DND-41 (cell line): ENCODE results near the gene HDAC7.

Experiments
- ATAC-seq: fragments of 200-7000 bp; cut with Tn5 transposase; 3 replicates; pipeline ENCODE4 v1.9.1; 2021; ENCODE audit warnings: low read depth; ENCODE audit not compliant: insufficient read depth
- DNase-seq: peaks from one replicate; pipeline ENCODE4 v3.0.0-alpha.2; 2020
- H2AFZ ChIP-seq: 2 replicates; pipeline ENCODE4 v1.6.0; 2012; ENCODE audit warnings: low read depth, low read length
- H3K27ac ChIP-seq: 2 replicates; pipeline ENCODE4 v1.5.1; 2012; ENCODE audit warnings: low read length, inconsistent platforms
- H3K27me3 ChIP-seq: fragments of 200-600 bp; sonication (generic); 2 replicates; pipeline ENCODE4 v1.6.0; 2012; ENCODE audit warnings: low read length, mild to moderate bottlenecking, inconsistent platforms; ENCODE audit not compliant: insufficient read depth, poor library complexity
- H3K36me3 ChIP-seq: 2 replicates; pipeline ENCODE4 v1.5.1; 2012; ENCODE audit warnings: low read length, inconsistent platforms; ENCODE audit not compliant: insufficient read depth
- H3K4me1 ChIP-seq: 2 replicates; pipeline ENCODE4 v1.5.1; 2012; ENCODE audit warnings: mild to moderate bottlenecking, low read length; ENCODE audit not compliant: insufficient read depth
- H3K4me2 ChIP-seq: 2 replicates; pipeline ENCODE4 v1.6.0; 2012; ENCODE audit warnings: mild to moderate bottlenecking, moderate library complexity, low read length, inconsistent platforms; ENCODE audit not compliant: insufficient read depth
- H3K4me3 ChIP-seq, 2 experiments: fragments of 200-600 bp in 1 of 2; shearing (Covaris generic) in 1 of 2; 2 replicates each; pipeline ENCODE4 v1.5.1; 2012 to 2016; ENCODE audit warnings: inconsistent platforms in 2 of 2, low read length in 2 of 2, mild to moderate bottlenecking in 2 of 2, low read depth in 1 of 2, moderate library complexity in 1 of 2
- H3K79me2 ChIP-seq: 2 replicates; pipeline ENCODE4 v1.6.0; 2012; ENCODE audit warnings: low read length, inconsistent platforms; ENCODE audit not compliant: insufficient read depth
- H3K9ac ChIP-seq: 2 replicates; pipeline ENCODE4 v1.6.0; 2012; ENCODE audit warnings: low read depth, mild to moderate bottlenecking, inconsistent platforms, low read length, moderate library complexity
- H3K9me3 ChIP-seq: 2 replicates; pipeline ENCODE4 v1.5.1; 2012; ENCODE audit warnings: low read length, moderate library complexity, mild to moderate bottlenecking, inconsistent platforms; ENCODE audit not compliant: insufficient read depth, severe bottlenecking
- H4K20me1 ChIP-seq: 2 replicates; pipeline ENCODE4 v1.6.0; 2012; ENCODE audit warnings: low read length; ENCODE audit not compliant: insufficient read depth
- EZH2 ChIP-seq: IDR thresholded peaks from 3 replicates; pipeline ENCODE4 v1.6.1; 2012; ENCODE audit warnings: borderline replicate concordance, low read depth, mild to moderate bottlenecking, moderate library complexity, low read length, inconsistent platforms; ENCODE audit not compliant: severe bottlenecking
- TF ChIP-seq, protein P1 (sequence below): IDR thresholded peaks from 2 replicates; pipeline ENCODE4 v1.5.1; 2012; ENCODE audit warnings: borderline replicate concordance, low read length, moderate library complexity, mild to moderate bottlenecking; ENCODE audit not compliant: poor library complexity, severe bottlenecking; ENCODE audit errors: extremely low read depth

HDAC7 gene

DNA sequence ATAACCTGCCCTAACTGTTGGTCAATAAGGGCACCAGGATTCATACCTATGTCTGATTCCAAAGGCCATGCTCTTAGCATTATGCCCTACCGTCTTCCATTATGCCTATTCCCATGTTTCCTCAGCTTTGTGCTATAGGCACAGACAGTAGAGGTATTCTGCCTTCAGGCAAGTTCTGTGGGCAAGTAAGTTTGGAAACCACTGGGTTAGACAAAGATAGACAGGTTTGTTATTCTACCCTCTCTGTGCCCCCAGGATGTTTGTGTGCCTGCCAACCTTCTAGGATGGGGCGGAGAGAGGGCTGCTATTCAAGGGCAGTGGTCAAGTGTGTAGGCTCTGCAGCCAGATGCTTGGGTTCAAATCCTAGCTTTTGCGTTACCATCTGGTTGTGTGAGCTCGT, 65.6 kb downstream of the HDAC7 start:
- Histone ChIP-seq H3K4me1 (peaks cover 11% of the 10 kb centered on the region), H3K9ac (no peak overlapping the region), H3K36me3 (no peaks in the 10 kb centered on the region), H3K9me3 (no peaks in the 10 kb centered on the region), H2AFZ (no peak overlapping the region), H3K27ac (no peak overlapping the region), H3K79me2 (no peaks in the 10 kb centered on the region), H3K27me3 (peaks cover 3% of the 10 kb centered on the region), H3K4me2 (no peak overlapping the region), H3K4me3 (no peak overlapping the region), H4K20me1 (peaks cover 9% of the 10 kb centered on the region; the same call in 1 of the 2 replicates)
- no peak for TF ChIP-seq EZH2
- TF ChIP-seq, protein P1, sequence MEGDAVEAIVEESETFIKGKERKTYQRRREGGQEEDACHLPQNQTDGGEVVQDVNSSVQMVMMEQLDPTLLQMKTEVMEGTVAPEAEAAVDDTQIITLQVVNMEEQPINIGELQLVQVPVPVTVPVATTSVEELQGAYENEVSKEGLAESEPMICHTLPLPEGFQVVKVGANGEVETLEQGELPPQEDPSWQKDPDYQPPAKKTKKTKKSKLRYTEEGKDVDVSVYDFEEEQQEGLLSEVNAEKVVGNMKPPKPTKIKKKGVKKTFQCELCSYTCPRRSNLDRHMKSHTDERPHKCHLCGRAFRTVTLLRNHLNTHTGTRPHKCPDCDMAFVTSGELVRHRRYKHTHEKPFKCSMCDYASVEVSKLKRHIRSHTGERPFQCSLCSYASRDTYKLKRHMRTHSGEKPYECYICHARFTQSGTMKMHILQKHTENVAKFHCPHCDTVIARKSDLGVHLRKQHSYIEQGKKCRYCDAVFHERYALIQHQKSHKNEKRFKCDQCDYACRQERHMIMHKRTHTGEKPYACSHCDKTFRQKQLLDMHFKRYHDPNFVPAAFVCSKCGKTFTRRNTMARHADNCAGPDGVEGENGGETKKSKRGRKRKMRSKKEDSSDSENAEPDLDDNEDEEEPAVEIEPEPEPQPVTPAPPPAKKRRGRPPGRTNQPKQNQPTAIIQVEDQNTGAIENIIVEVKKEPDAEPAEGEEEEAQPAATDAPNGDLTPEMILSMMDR, result no peak
- DNase-seq (no peak), ATAC-seq (no peak)

DNA sequence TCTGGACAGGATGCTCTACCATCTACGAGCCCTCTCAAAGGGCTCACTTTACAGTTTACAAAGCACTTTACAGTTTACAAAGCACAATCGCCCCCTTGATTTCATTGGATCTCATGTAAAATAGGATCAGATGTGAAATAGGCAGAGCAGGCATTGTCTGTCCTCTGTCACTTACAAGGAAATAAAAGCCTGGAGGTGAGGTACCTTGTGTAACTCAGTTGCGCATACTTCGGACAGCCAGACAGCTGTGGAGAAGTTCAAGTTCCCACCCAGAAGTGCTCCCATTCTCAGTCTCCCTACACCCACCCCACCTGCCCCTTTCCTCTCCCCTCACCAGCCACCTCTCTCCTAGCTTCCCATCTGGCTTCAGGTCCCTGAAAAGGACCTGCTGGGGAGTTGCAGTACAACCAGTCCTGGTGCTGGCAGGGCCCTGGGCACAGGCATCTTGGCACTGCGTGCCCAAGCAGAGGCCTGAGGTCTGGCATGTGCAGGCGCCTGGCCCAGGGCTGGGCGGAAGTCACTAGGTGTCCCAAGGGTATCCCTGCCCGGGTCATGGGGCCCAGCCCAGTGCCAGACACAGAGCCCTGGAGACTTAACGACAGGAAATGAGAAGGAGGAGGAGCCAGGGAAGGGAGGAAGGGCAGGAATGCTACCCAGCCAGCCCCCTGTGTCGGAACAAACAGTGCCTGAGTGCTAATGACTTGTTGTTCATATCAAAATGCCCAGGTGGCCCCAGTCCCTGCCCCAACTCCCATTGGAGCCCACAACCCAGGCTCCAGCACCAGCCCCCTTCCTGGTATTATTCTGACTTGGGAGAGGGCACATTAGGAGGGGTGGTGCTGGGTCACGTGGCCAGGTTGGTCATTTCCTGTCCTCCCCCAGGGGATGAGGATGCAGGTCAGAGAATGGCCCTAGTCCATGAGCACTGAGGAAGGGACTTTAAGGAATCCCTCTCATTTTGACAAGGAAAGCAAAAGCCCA, 66.4 kb downstream of the HDAC7 start:
- ATAC-seq (no peak), DNase-seq (no peak)
- Histone ChIP-seq H3K4me3 (no peak overlapping the region), H3K9me3 (no peaks in the 10 kb centered on the region), H4K20me1 (peaks cover 9% of the 10 kb centered on the region; the same call in 1 of the 2 replicates), H3K4me2 (no peak overlapping the region), H3K4me1 (peaks cover 3% of the 10 kb centered on the region), H3K9ac (no peak overlapping the region), H3K27ac (no peak overlapping the region), H3K79me2 (no peaks in the 10 kb centered on the region), H3K27me3 (peaks cover 3% of the 10 kb centered on the region), H2AFZ (no peak overlapping the region), H3K36me3 (no peaks in the 10 kb centered on the region)
- TF ChIP-seq, protein P1, result no peak
- no peak for TF ChIP-seq EZH2

GRCh38 chr12:47752552-47752951, 67.2 kb downstream of the HDAC7 start:
- Histone ChIP-seq H4K20me1 (peaks cover 3% of the 10 kb centered on the region; the same call in 1 of the 2 replicates), H3K36me3 (no peaks in the 10 kb centered on the region), H3K4me1 (no peaks in the 10 kb centered on the region), H3K4me2 (no peak overlapping the region), H3K9me3 (no peaks in the 10 kb centered on the region), H2AFZ (no peak overlapping the region), H3K27ac (no peak overlapping the region), H3K4me3 (no peak overlapping the region), H3K27me3 (peaks cover 3% of the 10 kb centered on the region), H3K9ac (no peak overlapping the region), H3K79me2 (no peaks in the 10 kb centered on the region)
- DNase-seq, result no peak
- ATAC-seq, result no peak
- TF ChIP-seq EZH2, result no peak
- TF ChIP-seq, protein P1, result no peak
